ENCODE data around the gene FBXO24. TPM values are rescaled to one million over a fixed set of nuclear protein-coding genes. Genes with fewer than 3 reads are reported as not detected.

FBXO24 gene
- total RNA-seq, 2 experiments from 2014 or later = 1.3 to 1.5 TPM

- peak overlapping the region; percentile 90 for H3K27ac Mint-ChIP-seq
- H3K4me1 Mint-ChIP-seq = peaks cover 57% of the 10 kb centered on the region
- DNase-seq = peak; percentile 59
Measured at GRCh38 chr7:100623951-100624824, 38.1 kb downstream of the FBXO24 start.

GRCh38 chr7:100626055-100626454 is 39.9 kb downstream of the FBXO24 start:
- H3K4me3 Mint-ChIP-seq = peak overlapping the region; percentile 76
- no peak for DNase-seq
- H3K36me3 Mint-ChIP-seq (ENCODE audit: low read depth) = peaks cover 24% of the 10 kb centered on the region
- H3K9me3 Mint-ChIP-seq = no peaks in the 10 kb centered on the region
- peak overlapping the region; percentile 86 for H3K27ac Mint-ChIP-seq
- CTCF ChIA-PET = interaction anchor here (0.6 to 3.2 kb wide), 12 partner anchors 9 to 226 kb away, joined by 3 to 25 read pairs (median 4); partner anchors contain the start of genes MOSPD3, POP7 and SLC12A9
- H3K27me3 Mint-ChIP-seq = no peaks in the 10 kb centered on the region
- H3K4me1 Mint-ChIP-seq = peaks cover 69% of the 10 kb centered on the region
- POLR2A ChIA-PET = interaction anchor here (0.6 kb wide), 2 partner anchors 14 to 464 kb away, joined by 3 to 4 read pairs; partner anchors contain the start of gene MOSPD3

More at GRCh38 chr7:100623951-100624824, 38.1 kb downstream of the FBXO24 start:
- no peaks in the 10 kb centered on the region for H3K9me3 Mint-ChIP-seq
- ChIA-PET POLR2A (no interaction called here), CTCF (interaction anchor here (0.7 to 2.2 kb wide), 5 partner anchors 9 to 184 kb away, joined by 3 to 6 read pairs (median 5); partner anchors contain the start of genes MOSPD3 and PCOLCE)
- peak overlapping the region; percentile 52 for H3K4me3 Mint-ChIP-seq
- H3K27me3 Mint-ChIP-seq = no peaks in the 10 kb centered on the region
- H3K36me3 Mint-ChIP-seq (ENCODE audit: low read depth) = peaks cover 28% of the 10 kb centered on the region

GRCh38 chr7:100626530-100627237 is 40.6 kb downstream of the FBXO24 start:
- Mint-ChIP-seq H3K4me3 (peak overlapping the region; percentile 76), H3K9me3 (no peaks in the 10 kb centered on the region), H3K4me1 (peaks cover 70% of the 10 kb centered on the region), H3K36me3 (ENCODE audit: low read depth) (peaks cover 21% of the 10 kb centered on the region), H3K27me3 (no peaks in the 10 kb centered on the region), H3K27ac (peak overlapping the region; percentile 86)
- CTCF ChIA-PET = interaction anchor here (0.7 to 3.2 kb wide), 9 partner anchors 8 to 79 kb away, joined by 3 to 25 read pairs (median 6); partner anchors contain the start of genes MOSPD3 and POP7
- POLR2A ChIA-PET = interaction anchor here (0.6 kb wide), 2 partner anchors 14 to 463 kb away, joined by 3 to 4 read pairs; partner anchors contain the start of gene MOSPD3
- peak; percentile 90 for DNase-seq

- DNase-seq = no peak
- Mint-ChIP-seq H3K27me3 (no peaks in the 10 kb centered on the region), H3K4me1 (peaks cover 70% of the 10 kb centered on the region), H3K36me3 (ENCODE audit: low read depth) (peaks cover 19% of the 10 kb centered on the region), H3K9me3 (no peaks in the 10 kb centered on the region), H3K27ac (peak overlapping the region; percentile 86), H3K4me3 (peak overlapping the region; percentile 76)
- CTCF ChIA-PET = interaction anchor here (0.6 to 3.2 kb wide), 6 partner anchors 8 to 68 kb away, joined by 3 to 25 read pairs (median 7); partner anchors contain the start of gene MOSPD3
- POLR2A ChIA-PET = no interaction called here
Measured at GRCh38 chr7:100627238-100627549, 41.1 kb downstream of the FBXO24 start.

GRCh38 chr7:100629117-100629716 is 43.1 kb downstream of the FBXO24 start:
- peak overlapping the region; percentile 80 for H3K27ac Mint-ChIP-seq
- H3K4me3 Mint-ChIP-seq = no peak overlapping the region
- peaks cover 68% of the 10 kb centered on the region for H3K4me1 Mint-ChIP-seq
- ChIA-PET CTCF (interaction anchor here (0.6 to 1.5 kb wide), 10 partner anchors 10 to 461 kb away, joined by 3 to 7 read pairs (median 4); partner anchors contain the start of genes FBXO24 and LRCH4), POLR2A (no interaction called here)
- H3K27me3 Mint-ChIP-seq = no peaks in the 10 kb centered on the region
- peak; percentile 18 for DNase-seq
- H3K9me3 Mint-ChIP-seq = no peaks in the 10 kb centered on the region
- H3K36me3 Mint-ChIP-seq (ENCODE audit: low read depth) = peaks cover 13% of the 10 kb centered on the region

- Mint-ChIP-seq H3K27ac (peak overlapping the region; percentile 62), H3K27me3 (no peaks in the 10 kb centered on the region), H3K4me1 (peaks cover 63% of the 10 kb centered on the region), H3K36me3 (ENCODE audit: low read depth) (peaks cover 12% of the 10 kb centered on the region), H3K4me3 (no peak overlapping the region), H3K9me3 (no peaks in the 10 kb centered on the region)
- POLR2A ChIA-PET = no interaction called here
- no peak for DNase-seq
- CTCF ChIA-PET = interaction anchor here (0.8 to 1.5 kb wide), 9 partner anchors 9 to 177 kb away, joined by 3 to 7 read pairs (median 3); partner anchors contain the start of genes FBXO24, LRCH4 and TFR2
Measured at GRCh38 chr7:100630066-100630465, 43.9 kb downstream of the FBXO24 start.

- ChIA-PET CTCF (interaction anchor here (0.6 to 3.9 kb wide), 19 partner anchors 11 to 262 kb away, joined by 3 to 26 read pairs (median 4); partner anchors contain the start of genes FBXO24, LRCH4, MOSPD3 and SLC12A9), POLR2A (no interaction called here)
- peak overlapping the region; percentile 88 for H3K27ac Mint-ChIP-seq
- DNase-seq = peak; percentile 61
- H3K36me3 Mint-ChIP-seq (ENCODE audit: low read depth) = peaks cover 10% of the 10 kb centered on the region
- peaks cover 41% of the 10 kb centered on the region for H3K4me1 Mint-ChIP-seq
- no peaks in the 10 kb centered on the region for H3K9me3 Mint-ChIP-seq
- peak overlapping the region; percentile 78 for H3K4me3 Mint-ChIP-seq
- H3K27me3 Mint-ChIP-seq = peaks cover 2% of the 10 kb centered on the region
Measured at GRCh38 chr7:100632951-100633717, 47.0 kb downstream of the FBXO24 start.

GRCh38 chr7:100639995-100640516 is 53.9 kb downstream of the FBXO24 start:
- POLR2A ChIA-PET = interaction anchor here (0.6 kb wide), 1 partner anchor 319 kb away, joined by 4 read pairs; no protein-coding TSS in a partner anchor
- no peaks in the 10 kb centered on the region for H3K4me1 Mint-ChIP-seq
- H3K27me3 Mint-ChIP-seq = peaks cover 2% of the 10 kb centered on the region
- H3K36me3 Mint-ChIP-seq (ENCODE audit: low read depth) = no peaks in the 10 kb centered on the region
- CTCF ChIA-PET = interaction anchor here (1.0 to 1.2 kb wide), 3 partner anchors 22 to 53 kb away, joined by 3 to 10 read pairs (median 3); partner anchors contain the start of gene GNB2
- H3K9me3 Mint-ChIP-seq = no peaks in the 10 kb centered on the region
- H3K4me3 Mint-ChIP-seq = no peak overlapping the region
- no peak overlapping the region for H3K27ac Mint-ChIP-seq
- DNase-seq = no peak

- POLR2A ChIA-PET = no interaction called here
- H3K9me3 Mint-ChIP-seq = no peaks in the 10 kb centered on the region
- CTCF ChIA-PET = interaction anchor here (1.0 kb wide), 1 partner anchor 54 kb away, joined by 3 read pairs; no protein-coding TSS in a partner anchor
- no peak overlapping the region for H3K4me3 Mint-ChIP-seq
- peaks cover 2% of the 10 kb centered on the region for H3K27me3 Mint-ChIP-seq
- no peaks in the 10 kb centered on the region for H3K4me1 Mint-ChIP-seq
- H3K27ac Mint-ChIP-seq = peak overlapping the region; percentile 36
- no peak for DNase-seq
- H3K36me3 Mint-ChIP-seq (ENCODE audit: low read depth) = no peaks in the 10 kb centered on the region
Measured at GRCh38 chr7:100640517-100641440, 54.7 kb downstream of the FBXO24 start.

GRCh38 chr7:100641463-100641859 is 55.3 kb downstream of the FBXO24 start, which contains the start of gene TFR2:
TSS of gene TFR2 (minus strand) at chr7:100641552. CDS start at chr7:100641509, 43 bp downstream.
- Mint-ChIP-seq H3K4me1 (no peaks in the 10 kb centered on the region), H3K27ac (peak within 1 kb of the TSS; percentile 36)
- POLR2A ChIA-PET = no interaction called here

More at GRCh38 chr7:100641463-100641859, 55.3 kb downstream of the FBXO24 start, which contains the start of gene TFR2:
- DNase-seq = no peak
- Mint-ChIP-seq H3K9me3 (no peaks in the 10 kb centered on the region), H3K4me3 (no peak within 1 kb of the TSS), H3K27me3 (peaks cover 2% of the 10 kb centered on the region), H3K36me3 (ENCODE audit: low read depth) (no peaks in the 10 kb centered on the region)
- CTCF ChIA-PET = interaction anchor here (1.2 kb wide), 1 partner anchor 11 kb away, joined by 3 read pairs; no protein-coding TSS in a partner anchor

Data from activated CD4-positive, alpha-beta T cell treated with anti-CD3 and anti-CD28 coated beads, Interleukin-2, amount 10 ng/mL, durations not matched to agents 7 days and 5 days (primary cell).